ENCODE measurements around the gene CD3G.

GRCh38 chr11:118342503-118343161, 1.5 kb upstream of the CD3G start, which contains the start of gene CD3D:
- TF ChIP-seq CTCF (IDR thresholded peaks at IDR 0.05) (no peak), POLR2A (IDR thresholded peaks at IDR 0.05) (no peak)

All from heart left ventricle (tissue), 13 donors.